Heart left ventricle (tissue), 13 donors: ENCODE data around the gene TAS2R50.

Experiments
- CTCF ChIP-seq, 12 donors: fragments of 200-600 bp; sonication (generic) in 4 of 12; IDR thresholded peaks; one replicate each; pipeline versions ENCODE4 v1.5.0 to v1.8.0; 2018 to 2022; ENCODE audit warnings: antibody characterized with exemption in 12 of 12, mild to moderate bottlenecking in 5 of 12
- POLR2A ChIP-seq, 2 donors: fragments of 450-650 bp; IDR thresholded peaks; one replicate each; pipeline ENCODE4 v1.6.1; 2017; ENCODE audit warnings: antibody characterized with exemption in 2 of 2, mild to moderate bottlenecking in 2 of 2, moderate library complexity in 2 of 2
- donor health status: ischemic (EF 13 %, LVEDD 7.1; RV severe dilation, severe dysfunction).
- donor health status: DM: no; HTN: yes; CAD: no.
- donor health status: DM: no; HTN: no; CAD: no.
- donor health status: ischemic (EF 25% LVEDD 6.9; RV normal size, moderate dysfunction).
- donor health status: ischemic (EF 25% LVEDD 5.7; RV mildly dilated, moderate dysfunction).
- donor health status: ischemic (EF 35%, LVEDD 5.7; RV mildly dilated, moderate dysfunction).
- donor health status: nonischemic (EF 11% LVEDD 7.7; RV severe dilation, severe dysfunction).
- donor health status: DM: yes; HTN: yes; CAD: no.
- donor health status: PGD.
- donor health status: ischemic (EF 29% LVEDD 5.4; RV normal size, mild dysfunction).
- donor health status: nonischemic (EF 23%, LVEDD 6.1; RV moderate dilation, normal function).

- TF ChIP-seq POLR2A (IDR thresholded peaks at IDR 0.05) (no peak), CTCF (IDR thresholded peaks at IDR 0.05) (no peak)
Measured at GRCh38 chr12:11023387-11023786, 36.7 kb upstream of the TAS2R50 start.
